HEK293T (cell line): Measurements from ENCODE around the gene SLC7A14.

Experiments
- BHLHE40 ChIP-seq: fragments of 450-650 bp; IDR thresholded peaks from 2 replicates; pipeline ENCODE4 v1.6.1; 2016; ENCODE audit warnings: mild to moderate bottlenecking, moderate library complexity, borderline replicate concordance
- CTBP1 ChIP-seq: fragments of 450-650 bp; IDR thresholded peaks from 2 replicates; pipeline ENCODE4 v1.6.1; 2016; ENCODE audit warnings: borderline replicate concordance
- ELF4 ChIP-seq: fragments of 450-650 bp; IDR thresholded peaks from 2 replicates; pipeline ENCODE4 v1.6.1; 2017; ENCODE audit warnings: antibody characterized with exemption
- FOXA1 ChIP-seq: fragments of 450-650 bp; IDR thresholded peaks from 2 replicates; pipeline ENCODE4 v1.6.1; 2016; ENCODE audit warnings: mild to moderate bottlenecking
- FOXK2 ChIP-seq: fragments of 450-650 bp; IDR thresholded peaks from 2 replicates; pipeline ENCODE4 v1.6.1; 2016; ENCODE audit warnings: mild to moderate bottlenecking
- FOXM1 ChIP-seq: fragments of 450-650 bp; IDR thresholded peaks from 2 replicates; pipeline ENCODE4 v1.6.1; 2017; ENCODE audit warnings: mild to moderate bottlenecking, borderline replicate concordance
- HDGF ChIP-seq: fragments of 450-650 bp; IDR thresholded peaks from 2 replicates; pipeline ENCODE4 v1.6.1; 2017; ENCODE audit warnings: antibody characterized with exemption, borderline replicate concordance
- L3MBTL2 ChIP-seq: fragments of 450-650 bp; conservative IDR thresholded peaks from 2 replicates; pipeline ENCODE4 v1.6.1; 2016; ENCODE audit warnings: mild to moderate bottlenecking
- SP1 ChIP-seq: fragments of 450-650 bp; IDR thresholded peaks from 2 replicates; pipeline ENCODE4 v1.6.1; 2017
- SUZ12 ChIP-seq: fragments of 450-650 bp; IDR thresholded peaks from 2 replicates; pipeline ENCODE4 v1.6.1; 2016; ENCODE audit warnings: mild to moderate bottlenecking
- TARDBP ChIP-seq: fragments of 450-650 bp; IDR thresholded peaks from 2 replicates; pipeline ENCODE4 v1.6.1; 2016

- no peak for TF ChIP-seq HDGF
- TF ChIP-seq FOXM1: no peak
- TF ChIP-seq TARDBP: no peak
- TF ChIP-seq L3MBTL2: no peak
- TF ChIP-seq FOXA1: no peak
- no peak for TF ChIP-seq SUZ12
- TF ChIP-seq SP1: no peak
- TF ChIP-seq ELF4: no peak
- no peak for TF ChIP-seq CTBP1
- no peak for TF ChIP-seq FOXK2
- no peak for TF ChIP-seq BHLHE40
Measured at GRCh38 chr3:170520996-170521395, 64.9 kb downstream of the SLC7A14 start.
